Transverse colon (tissue), 4 donors: ENCODE data around the gene UIMC1. TPM values are rescaled to one million over a fixed set of nuclear protein-coding genes. Genes with fewer than 3 reads are reported as not detected.
A peak's percentile ranks its signal among the peaks of the same experiment; 100 is the strongest.
"Not testable (repeated sequence)": the region's sequence is repeated elsewhere in the genome, so short reads cannot be mapped to it uniquely, and the experiment has no call there.

ENCODE experiments used
- DNase-seq: peaks from one replicate; pipeline ENCODE4 v3.0.0-alpha.2; 2019
- H3K27ac ChIP-seq, 4 donors: fragments of 200-600 bp; sonication (generic); 2 replicates each; pipeline ENCODE4 v1.5.1; 2016 to 2018; ENCODE audit warnings: inconsistent platforms in 4 of 4
- H3K27me3 ChIP-seq: fragments of 200-600 bp; sonication (generic); 2 replicates; pipeline ENCODE4 v1.5.1; 2017; ENCODE audit warnings: inconsistent platforms
- H3K36me3 ChIP-seq, 4 donors: fragments of 200-600 bp; sonication (generic); 2 replicates each; pipeline ENCODE4 v1.5.1; 2017 to 2019; ENCODE audit warnings: inconsistent platforms in 4 of 4
- H3K4me1 ChIP-seq, 4 donors: fragments of 200-600 bp; sonication (generic); 2 replicates each; pipeline ENCODE4 v1.5.1; 2017 to 2020; ENCODE audit warnings: inconsistent platforms in 4 of 4
- H3K4me3 ChIP-seq, 4 donors: fragments of 200-600 bp; sonication (generic); 1 replicate in 1 of 4; 2 replicates in 3 of 4; pipeline versions ENCODE4 v1.5.1 to v1.6.1; 2017 to 2019; ENCODE audit warnings: inconsistent platforms in 4 of 4
- H3K9me3 ChIP-seq, 2 donors: fragments of 200-600 bp; sonication (generic); 2 replicates each; pipeline ENCODE4 v1.5.1; 2017 to 2019; ENCODE audit warnings: inconsistent platforms in 2 of 2
- CTCF ChIP-seq, 5 experiments: fragments of 200-600 bp in 3 of 5; fragments of 450-650 bp in 2 of 5; sonication (generic) in 3 of 5; IDR thresholded peaks; 1 replicate in 2 of 5; 2 replicates in 3 of 5; pipeline ENCODE4 v1.5.1; 2016 to 2017; ENCODE audit warnings: antibody characterized with exemption in 5 of 5, inconsistent platforms in 3 of 5, mild to moderate bottlenecking in 2 of 5, moderate library complexity in 1 of 5
- EP300 ChIP-seq: sonication (generic); formaldehyde crosslinking; IDR thresholded peaks from one replicate; pipeline ENCODE4 v1.6.1; 2017; ENCODE audit warnings: antibody characterized with exemption, low read depth
- POLR2A ChIP-seq: fragments of 450-650 bp; IDR thresholded peaks from one replicate; pipeline ENCODE4 v1.6.1; 2016; ENCODE audit warnings: antibody characterized with exemption, mild to moderate bottlenecking, moderate library complexity
- POLR2AphosphoS5 ChIP-seq, 3 donors: sonication (generic); formaldehyde crosslinking; IDR thresholded peaks; one replicate each; pipeline ENCODE4 v1.6.1; 2016; ENCODE audit warnings: antibody characterized with exemption in 3 of 3
- WGBS, 2 donors: methylation state at CpG; one replicate each; pipeline ENCODE4 v1.1.5; 2018; ENCODE audit warnings: low coverage in 1 of 2; 5-methylcytosine and 5-hydroxymethylcytosine counted together
- in situ Hi-C, 4 donors: fragments of 200-750 bp; cut with MboI; loops; one replicate each; pipeline versions ENCODE4 v1.15.0 to v1.15.1; 2017; ENCODE audit warnings: low sequenced_read_pairs in 3 of 4, low pct_ligation_motif_present in 1 of 4, low pct_unique_long_range_greater_than_20kb in 1 of 4
- intact Hi-C: fragments of 100-400 bp; cut with DNase I; formaldehyde crosslinking; loops from one replicate; pipeline ENCODE4 v1.15.1; 2023; ENCODE audit warnings: low total_unique reads
- total RNA-seq, 4 donors: library from RNA; depleted of rRNA; stranded (reverse); fragments of >200 nt; gene quantifications; one replicate each; pipeline ENCODE4 v1.1.0, GENCODE V29; 2016

The UIMC1 gene
- total RNA-seq, 4 donors from 2014 or later, result 25.1 to 213 (median 34.6) TPM

- no peak for DNase-seq
- Histone ChIP-seq H3K27ac (peak overlapping the region in 3 of 4 donors; percentile 4 to 47 (median 11)), H3K36me3 (no peaks in the 10 kb centered on the region), H3K9me3 (no peaks in the 10 kb centered on the region), H3K27me3 (no peaks in the 10 kb centered on the region), H3K4me1 (peaks cover 0 to 6% (median 5%) of the 10 kb centered on the region in 4 donors), H3K4me3 (no peak overlapping the region)
- WGBS, 2 donors, result 52 to 66% methylated on average over 3 to 4 of the region's 4 CpGs
- TF ChIP-seq POLR2A (no peak), POLR2AphosphoS5 (IDR thresholded peaks at IDR 0.05) (no peak), CTCF (IDR thresholded peaks at IDR 0.05) (no peak), EP300 (no peak)
- intact Hi-C loops (no loop called here), in situ Hi-C loops (no loop called here)
Measured at GRCh38 chr5:176995896-176996767, 10.4 kb downstream of the UIMC1 start.

DNA sequence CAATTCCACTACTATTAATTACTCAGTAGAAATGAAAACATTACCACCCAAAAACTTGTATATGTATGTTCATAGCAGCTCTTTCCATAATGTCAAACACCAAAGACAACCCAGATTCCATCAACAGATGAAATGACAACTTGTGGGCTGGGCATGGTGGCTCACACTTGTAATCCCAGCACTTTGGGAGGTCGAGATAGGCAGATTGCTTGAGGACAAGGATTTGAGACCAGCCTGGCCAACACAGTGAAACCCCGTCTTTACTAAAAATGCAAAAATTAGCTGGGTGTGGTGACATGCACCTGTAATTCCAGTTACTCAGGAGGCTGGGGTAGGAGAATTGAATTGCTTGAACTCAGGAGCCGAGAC lies 11.5 kb downstream of the UIMC1 start:
- whole genome bisulfite sequencing, 2 donors, result 90 to 100% methylated on average over 2 to 3 of the region's 3 CpGs
- H3K27me3 ChIP-seq, result no peaks in the 10 kb centered on the region
- in situ Hi-C loops, result no loop called here
- no peaks in the 10 kb centered on the region for H3K9me3 ChIP-seq
- peak overlapping the region in 2 of 4 donors; percentile 26 to 47 for H3K27ac ChIP-seq
- no peak for DNase-seq
- TF ChIP-seq CTCF (IDR thresholded peaks at IDR 0.05) (no peak), POLR2A (no peak), POLR2AphosphoS5 (IDR thresholded peaks at IDR 0.05) (no peak), EP300 (no peak)
- H3K36me3 ChIP-seq, result no peaks in the 10 kb centered on the region
- H3K4me1 ChIP-seq, result peaks cover 0 to 6% (median 5%) of the 10 kb centered on the region in 4 donors
- intact Hi-C loops, result no loop called here
- H3K4me3 ChIP-seq, result no peak overlapping the region

- WGBS, 2 donors, result 65 to 98% methylated on average over 5 to 7 of the region's 7 CpGs
- H3K27ac ChIP-seq, result peak overlapping the region in 2 of 4 donors; percentile 26 to 47
- in situ Hi-C loops (no loop called here), intact Hi-C loops (no loop called here)
- H3K4me1 ChIP-seq, result peaks cover 0 to 6% (median 5%) of the 10 kb centered on the region in 4 donors
- TF ChIP-seq CTCF (IDR thresholded peaks at IDR 0.05) (no peak), EP300 (no peak), POLR2AphosphoS5 (IDR thresholded peaks at IDR 0.05) (no peak), POLR2A (no peak)
- H3K27me3 ChIP-seq, result no peaks in the 10 kb centered on the region
- peak; percentile 20 for DNase-seq
- H3K9me3 ChIP-seq, result no peaks in the 10 kb centered on the region
- no peak overlapping the region for H3K4me3 ChIP-seq
- no peaks in the 10 kb centered on the region for H3K36me3 ChIP-seq
Measured at GRCh38 chr5:176994460-176995121, 12.0 kb downstream of the UIMC1 start.

GRCh38 chr5:176993081-176993480 lies 13.5 kb downstream of the UIMC1 start:
- H3K27ac ChIP-seq, H3K4me1 ChIP-seq, H3K9me3 ChIP-seq, H3K4me3 ChIP-seq, H3K36me3 ChIP-seq, DNase-seq, in situ Hi-C loops, intact Hi-C loops, H3K27me3 ChIP-seq: not testable (repeated sequence)
- 80 to 89% methylated on average over 1 to 3 of the region's 3 CpGs for WGBS, 2 donors
